Neural progenitor cell (in vitro differentiated cells): ENCODE results near the gene ATXN10. TPM values are rescaled to one million over a fixed set of nuclear protein-coding genes. Genes with fewer than 3 reads are reported as not detected.

Source experiments
- DNase-seq: peaks from one replicate; pipeline ENCODE4 v3.0.0-alpha.2; 2016; ENCODE audit warnings: low spot score
- H2AFZ ChIP-seq: fragments of 200-600 bp; sonication (generic); replicated peaks from 2 replicates; pipeline ENCODE4 v1.6.1; 2016; ENCODE audit warnings: antibody characterized with exemption
- H3F3A ChIP-seq: fragments of 200-600 bp; sonication (generic); 2 replicates; pipeline ENCODE4 v1.6.1; 2016; ENCODE audit warnings: antibody characterized with exemption, low read depth
- H3K27ac ChIP-seq: fragments of 200-600 bp; sonication (generic); 2 replicates; pipeline ENCODE4 v1.5.1; 2016; ENCODE audit warnings: mild to moderate bottlenecking
- H3K27me3 ChIP-seq: fragments of 200-600 bp; sonication (generic); 2 replicates; pipeline ENCODE4 v1.6.1; 2016; ENCODE audit warnings: mild to moderate bottlenecking, moderate library complexity
- H3K36me3 ChIP-seq: fragments of 200-600 bp; sonication (generic); 2 replicates; pipeline ENCODE4 v1.5.1; 2016
- H3K4me1 ChIP-seq: fragments of 200-600 bp; sonication (generic); 2 replicates; pipeline ENCODE4 v1.6.1; 2016; ENCODE audit warnings: mixed run types
- H3K4me2 ChIP-seq: fragments of 200-600 bp; sonication (generic); 2 replicates; pipeline ENCODE4 v1.6.1; 2016
- H3K4me3 ChIP-seq: fragments of 200-600 bp; sonication (generic); 2 replicates; pipeline ENCODE4 v1.5.1; 2016
- H3K79me2 ChIP-seq: fragments of 200-600 bp; sonication (generic); 2 replicates; pipeline ENCODE4 v1.6.1; 2016; ENCODE audit warnings: low read depth
- H3K9ac ChIP-seq: fragments of 200-600 bp; sonication (generic); 2 replicates; pipeline ENCODE4 v1.6.1; 2016
- H3K9me3 ChIP-seq: fragments of 200-600 bp; sonication (generic); 2 replicates; pipeline ENCODE4 v1.5.1; 2016; ENCODE audit warnings: low read depth
- H4K20me1 ChIP-seq: fragments of 200-600 bp; sonication (generic); 2 replicates; pipeline ENCODE4 v1.6.1; 2016; ENCODE audit warnings: low read depth
- H3K27ac Mint-ChIP-seq: 3 replicates; pipeline ENCODE4 v1.8.0; 2021; ENCODE audit warnings: mixed read lengths
- H3K27me3 Mint-ChIP-seq: 2 replicates; pipeline ENCODE4 v1.8.0; 2022; ENCODE audit warnings: low read depth, mild to moderate bottlenecking, inconsistent platforms, moderate library complexity, mixed read lengths; ENCODE audit not compliant: insufficient read depth
- H3K36me3 Mint-ChIP-seq: 3 replicates; pipeline ENCODE4 v1.8.0; 2021; ENCODE audit warnings: mixed read lengths
- H3K4me1 Mint-ChIP-seq: 3 replicates; pipeline ENCODE4 v1.8.0; 2021; ENCODE audit warnings: mixed read lengths
- H3K4me3 Mint-ChIP-seq: 3 replicates; pipeline ENCODE4 v1.8.0; 2021; ENCODE audit warnings: mild to moderate bottlenecking, moderate library complexity, mixed read lengths
- H3K9me3 Mint-ChIP-seq: 3 replicates; pipeline ENCODE4 v1.8.0; 2020; ENCODE audit warnings: mixed read lengths
- EZH2 ChIP-seq: fragments of 200-600 bp; sonication (generic); IDR thresholded peaks from 2 replicates; pipeline ENCODE4 v1.6.1; 2017; ENCODE audit warnings: antibody characterized with exemption, mild to moderate bottlenecking, moderate library complexity
- EZH2phosphoT487 ChIP-seq: fragments of 200-600 bp; sonication (generic); IDR thresholded peaks from 2 replicates; pipeline ENCODE4 v1.6.1; 2017; ENCODE audit warnings: antibody characterized with exemption
- total RNA-seq: library from RNA; depleted of rRNA; stranded (reverse); fragments of >200 nt; gene quantifications from 2 replicates; pipeline ENCODE4 v1.2.3, GENCODE V29; 2015; ENCODE audit warnings: low replicate concordance
- TF ChIP-seq, protein P1 (sequence below): fragments of 200-600 bp; sonication (generic); IDR thresholded peaks from 2 replicates; pipeline ENCODE4 v1.5.1; 2017; ENCODE audit warnings: antibody characterized with exemption, mild to moderate bottlenecking

The ATXN10 gene
- total RNA-seq, 1 donor from 2014 or later, result 168 TPM

DNA sequence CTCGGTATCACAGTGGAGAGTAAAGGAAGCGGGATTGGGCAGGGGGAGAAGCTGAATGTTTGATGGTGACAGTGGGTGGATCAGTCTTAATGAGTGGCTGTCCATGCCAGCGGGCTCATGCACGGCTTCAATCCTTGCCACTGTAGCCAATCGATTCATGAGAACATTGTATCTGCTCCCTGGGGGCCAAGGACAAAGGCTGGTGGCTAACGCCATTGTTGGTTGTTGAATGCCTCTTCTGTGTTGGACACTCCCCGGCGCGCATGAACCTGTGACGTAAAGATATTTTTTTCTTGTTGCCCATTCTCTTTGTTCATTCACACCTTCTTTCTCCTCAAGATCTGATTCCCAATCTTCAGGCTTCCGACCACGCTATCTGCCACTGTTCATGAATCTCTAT is 20.9 kb upstream of the ATXN10 start:
- H3K27me3 Mint-ChIP-seq, result peaks cover 17% of the 10 kb centered on the region
- Histone ChIP-seq H3F3A (peaks cover 4% of the 10 kb centered on the region), H3K27ac (no peak overlapping the region), H3K36me3 (no peaks in the 10 kb centered on the region), H3K79me2 (no peaks in the 10 kb centered on the region), H3K4me3 (no peak overlapping the region), H3K9ac (no peak overlapping the region), H4K20me1 (no peaks in the 10 kb centered on the region), H3K4me2 (no peak overlapping the region), H3K4me1 (no peaks in the 10 kb centered on the region), H2AFZ (no peak overlapping the region), H3K27me3 (peaks cover 22% of the 10 kb centered on the region), H3K9me3 (no peaks in the 10 kb centered on the region)
- TF ChIP-seq EZH2phosphoT487 (no peak), EZH2 (no peak)
- TF ChIP-seq, protein P1, sequence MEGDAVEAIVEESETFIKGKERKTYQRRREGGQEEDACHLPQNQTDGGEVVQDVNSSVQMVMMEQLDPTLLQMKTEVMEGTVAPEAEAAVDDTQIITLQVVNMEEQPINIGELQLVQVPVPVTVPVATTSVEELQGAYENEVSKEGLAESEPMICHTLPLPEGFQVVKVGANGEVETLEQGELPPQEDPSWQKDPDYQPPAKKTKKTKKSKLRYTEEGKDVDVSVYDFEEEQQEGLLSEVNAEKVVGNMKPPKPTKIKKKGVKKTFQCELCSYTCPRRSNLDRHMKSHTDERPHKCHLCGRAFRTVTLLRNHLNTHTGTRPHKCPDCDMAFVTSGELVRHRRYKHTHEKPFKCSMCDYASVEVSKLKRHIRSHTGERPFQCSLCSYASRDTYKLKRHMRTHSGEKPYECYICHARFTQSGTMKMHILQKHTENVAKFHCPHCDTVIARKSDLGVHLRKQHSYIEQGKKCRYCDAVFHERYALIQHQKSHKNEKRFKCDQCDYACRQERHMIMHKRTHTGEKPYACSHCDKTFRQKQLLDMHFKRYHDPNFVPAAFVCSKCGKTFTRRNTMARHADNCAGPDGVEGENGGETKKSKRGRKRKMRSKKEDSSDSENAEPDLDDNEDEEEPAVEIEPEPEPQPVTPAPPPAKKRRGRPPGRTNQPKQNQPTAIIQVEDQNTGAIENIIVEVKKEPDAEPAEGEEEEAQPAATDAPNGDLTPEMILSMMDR, result no peak
- DNase-seq, result no peak
- no peaks in the 10 kb centered on the region for H3K9me3 Mint-ChIP-seq
- H3K36me3 Mint-ChIP-seq, result no peaks in the 10 kb centered on the region
- no peak overlapping the region for H3K27ac Mint-ChIP-seq
- H3K4me1 Mint-ChIP-seq, result peaks cover 26% of the 10 kb centered on the region
- no peak overlapping the region for H3K4me3 Mint-ChIP-seq

DNA sequence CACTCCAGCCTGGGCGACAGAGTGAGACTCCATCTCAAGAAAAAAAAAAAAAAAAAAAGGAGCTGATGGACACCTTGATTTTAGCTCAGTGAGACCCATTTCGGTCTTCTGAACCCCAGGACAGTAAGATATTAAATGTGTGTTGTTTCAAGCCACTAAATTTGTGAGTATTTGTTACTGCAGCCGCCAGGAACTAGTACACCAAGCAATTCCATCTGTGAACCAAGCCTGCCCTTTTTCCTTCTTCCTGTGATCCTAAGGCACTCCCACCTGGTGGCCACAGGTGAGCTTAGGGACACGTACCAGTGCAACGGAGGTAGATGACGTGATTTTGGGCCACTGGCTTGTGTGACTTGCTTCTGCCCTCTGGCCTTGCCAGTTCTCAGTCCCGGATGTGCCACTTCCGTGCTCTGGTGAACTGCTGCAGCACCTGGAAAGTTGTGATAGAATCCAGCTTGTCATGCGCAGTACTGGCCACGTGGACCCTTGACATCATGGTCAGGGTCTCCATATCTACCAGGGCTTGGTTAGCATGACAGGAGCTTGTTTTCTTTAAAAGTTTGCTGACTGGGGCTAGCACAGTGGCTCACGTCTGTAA is 19.6 kb upstream of the ATXN10 start:
- H3K4me3 Mint-ChIP-seq, result no peak overlapping the region
- no peaks in the 10 kb centered on the region for H3K79me2 ChIP-seq
- DNase-seq, result no peak
- no peaks in the 10 kb centered on the region for H3K36me3 ChIP-seq
- H3F3A ChIP-seq, result peaks cover 4% of the 10 kb centered on the region
- H3K4me3 ChIP-seq, result no peak overlapping the region
- no peaks in the 10 kb centered on the region for H4K20me1 ChIP-seq
- H3K9me3 Mint-ChIP-seq, result no peaks in the 10 kb centered on the region
- no peak overlapping the region for H3K4me2 ChIP-seq
- H3K27me3 Mint-ChIP-seq, result peaks cover 14% of the 10 kb centered on the region
- H3K27ac ChIP-seq, result no peak overlapping the region
- H3K9ac ChIP-seq, result no peak overlapping the region
- no peak for TF ChIP-seq EZH2phosphoT487
- TF ChIP-seq, protein P1, result no peak
- no peaks in the 10 kb centered on the region for H3K36me3 Mint-ChIP-seq
- peaks cover 11% of the 10 kb centered on the region for H3K27me3 ChIP-seq
- no peaks in the 10 kb centered on the region for H3K9me3 ChIP-seq
- no peak overlapping the region for H2AFZ ChIP-seq
- H3K4me1 Mint-ChIP-seq, result peaks cover 18% of the 10 kb centered on the region
- H3K4me1 ChIP-seq, result no peaks in the 10 kb centered on the region
- no peak overlapping the region for H3K27ac Mint-ChIP-seq

DNA sequence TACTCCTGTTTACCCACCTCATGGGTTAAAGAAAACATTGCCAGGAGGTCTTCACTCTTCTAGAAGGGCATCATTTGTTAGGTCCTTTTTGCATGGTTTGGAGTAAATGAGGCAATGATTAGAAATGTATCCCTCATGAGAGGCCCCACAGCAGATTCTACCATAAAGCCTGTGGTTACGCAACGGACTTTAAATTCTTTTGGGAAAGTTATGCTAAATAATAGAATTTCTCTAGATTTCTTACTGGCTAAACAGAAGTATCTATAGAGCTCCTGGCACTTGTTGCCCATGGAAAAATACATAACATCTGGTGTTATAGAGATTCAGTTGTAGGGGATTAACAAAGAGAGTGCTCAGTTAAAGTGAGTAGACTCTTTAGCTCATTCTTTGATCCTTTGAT is 15.1 kb upstream of the ATXN10 start:
- Mint-ChIP-seq H3K27me3 (no peaks in the 10 kb centered on the region), H3K27ac (no peak overlapping the region)

More for the DNA sequence above, 15.1 kb upstream of the ATXN10 start:
- H3K9me3 Mint-ChIP-seq, result no peaks in the 10 kb centered on the region
- no peak overlapping the region for H3K4me3 Mint-ChIP-seq
- Histone ChIP-seq H3K36me3 (no peaks in the 10 kb centered on the region), H3K4me3 (no peak overlapping the region), H4K20me1 (no peaks in the 10 kb centered on the region), H3K79me2 (no peaks in the 10 kb centered on the region), H3K27ac (no peak overlapping the region), H3K9me3 (no peaks in the 10 kb centered on the region), H3K27me3 (no peaks in the 10 kb centered on the region), H2AFZ (no peak overlapping the region), H3F3A (peaks cover 4% of the 10 kb centered on the region), H3K4me1 (no peaks in the 10 kb centered on the region), H3K4me2 (no peak overlapping the region), H3K9ac (no peak overlapping the region)
- TF ChIP-seq, protein P1, result no peak
- no peak for TF ChIP-seq EZH2phosphoT487
- TF ChIP-seq EZH2, result no peak
- DNase-seq, result no peak
- no peaks in the 10 kb centered on the region for H3K36me3 Mint-ChIP-seq
- peaks cover 6% of the 10 kb centered on the region for H3K4me1 Mint-ChIP-seq
